Right atrium auricular region (tissue), 2 donors: ENCODE results near the gene INSRR. TPM values are rescaled to one million over a fixed set of nuclear protein-coding genes. Genes with fewer than 3 reads are reported as not detected.

ENCODE experiments used
- DNase-seq: peaks from one replicate; pipeline ENCODE4 v3.0.0-alpha.2; 2019; ENCODE audit warnings: low spot score
- H3K27ac ChIP-seq, 2 donors: fragments of 200-600 bp; sonication (generic); 1 replicate in 1 of 2; 2 replicates in 1 of 2; pipeline ENCODE4 v1.5.1; 2016 to 2019
- H3K27me3 ChIP-seq, 2 donors: fragments of 200-600 bp; sonication (generic); one replicate each; pipeline versions ENCODE4 v1.5.1 to v1.6.0; 2017 to 2019
- H3K36me3 ChIP-seq: fragments of 200-600 bp; sonication (generic); one replicate; pipeline ENCODE4 v1.5.1; 2016
- H3K4me1 ChIP-seq, 2 donors: fragments of 200-600 bp; sonication (generic); one replicate each; pipeline versions ENCODE4 v1.5.1 to v1.6.0; 2017 to 2019
- H3K4me3 ChIP-seq, 2 donors: fragments of 200-600 bp; sonication (generic); 1 replicate in 1 of 2; 2 replicates in 1 of 2; pipeline ENCODE4 v1.5.1; 2017 to 2019; ENCODE audit warnings: mild to moderate bottlenecking in 1 of 2, moderate library complexity in 1 of 2
- H3K9me3 ChIP-seq, 2 donors: fragments of 200-600 bp; sonication (generic); one replicate each; pipeline ENCODE4 v1.5.1; 2019
- CTCF ChIP-seq, 2 donors: fragments of 200-600 bp; sonication (generic); IDR thresholded peaks; one replicate each; pipeline ENCODE4 v1.5.1; 2019; ENCODE audit warnings: antibody characterized with exemption in 2 of 2
- total RNA-seq, 2 donors: library from RNA; depleted of rRNA; stranded (reverse); fragments of >200 nt; gene quantifications; one replicate each; pipeline ENCODE4 v1.1.0, GENCODE V29; 2016

Gene INSRR
- total RNA-seq, 2 donors from 2014 or later: not detected

GRCh38 chr1:156804572-156805243, 54.2 kb downstream of the INSRR start:
- TF ChIP-seq CTCF (IDR thresholded peaks at IDR 0.05): no peak
- no peak for DNase-seq
- Histone ChIP-seq H3K4me1 (peaks cover 0 to 37% of the 10 kb centered on the region in 2 donors), H3K9me3 (no peaks in the 10 kb centered on the region), H3K4me3 (no peak overlapping the region), H3K36me3 (peaks cover 16% of the 10 kb centered on the region), H3K27ac (no peak overlapping the region), H3K27me3 (no peaks in the 10 kb centered on the region)

GRCh38 chr1:156804026-156804425, 54.9 kb downstream of the INSRR start:
- H3K27me3 ChIP-seq: no peaks in the 10 kb centered on the region
- TF ChIP-seq CTCF (IDR thresholded peaks at IDR 0.05): no peak
- H3K27ac ChIP-seq: no peak overlapping the region
- no peak overlapping the region for H3K4me3 ChIP-seq
- H3K9me3 ChIP-seq: no peaks in the 10 kb centered on the region
- peaks cover 0 to 37% of the 10 kb centered on the region in 2 donors for H3K4me1 ChIP-seq
- peaks cover 23% of the 10 kb centered on the region for H3K36me3 ChIP-seq
- no peak for DNase-seq

GRCh38 chr1:156803086-156803851, 55.6 kb downstream of the INSRR start:
- TF ChIP-seq CTCF (IDR thresholded peaks at IDR 0.05): no peak
- Histone ChIP-seq H3K4me3 (no peak overlapping the region), H3K27me3 (no peaks in the 10 kb centered on the region), H3K9me3 (no peaks in the 10 kb centered on the region), H3K4me1 (peaks cover 0 to 37% of the 10 kb centered on the region in 2 donors), H3K36me3 (peaks cover 31% of the 10 kb centered on the region), H3K27ac (no peak overlapping the region)
- no peak for DNase-seq

GRCh38 chr1:156802421-156802935, 56.4 kb downstream of the INSRR start:
- Histone ChIP-seq H3K9me3 (no peaks in the 10 kb centered on the region), H3K4me3 (no peak overlapping the region), H3K27me3 (no peaks in the 10 kb centered on the region), H3K36me3 (peaks cover 39% of the 10 kb centered on the region), H3K27ac (peak overlapping the region in 1 of 2 donors; percentile 11), H3K4me1 (peaks cover 0 to 37% of the 10 kb centered on the region in 2 donors)
- DNase-seq: no peak
- TF ChIP-seq CTCF (IDR thresholded peaks at IDR 0.05): no peak

- Histone ChIP-seq H3K27ac (peak overlapping the region in 1 of 2 donors; percentile 11), H3K4me1 (peaks cover 0 to 32% of the 10 kb centered on the region in 2 donors)
These were observed 57.4 kb downstream of the INSRR start for GRCh38 chr1:156801409-156802121.

More at GRCh38 chr1:156801409-156802121, 57.4 kb downstream of the INSRR start:
- TF ChIP-seq CTCF (IDR thresholded peaks at IDR 0.05): peak in 1 of 2 donors; percentile 37
- Histone ChIP-seq H3K4me3 (no peak overlapping the region), H3K27me3 (no peaks in the 10 kb centered on the region), H3K9me3 (no peaks in the 10 kb centered on the region), H3K36me3 (peaks cover 46% of the 10 kb centered on the region)
- DNase-seq: no peak
